ENCODE measurements around the gene PDIA5.

PDIA5 gene

GRCh38 chr3:123078101-123078500 lies 11.3 kb downstream of the PDIA5 start:
- no peak overlapping the region for H2BK15ac ChIP-seq (ENCODE audit: low read depth, poor library complexity, severe bottlenecking)
- no peak overlapping the region for H3K27ac ChIP-seq (ENCODE audit: low read length, poor library complexity, severe bottlenecking)
- no peak overlapping the region for H2BK5ac ChIP-seq (ENCODE audit: low read depth, low read length, poor library complexity, severe bottlenecking)
- no peak overlapping the region for H2AK5ac ChIP-seq (ENCODE audit: low read length, severe bottlenecking)
- DNase-seq: no peak
- peak overlapping the region in 1 of 2 experiments; percentile 83 for H3K18ac ChIP-seq (ENCODE audit: low read depth in 1 of 2, low read length in 2 of 2)
- H3K9me3 ChIP-seq (ENCODE audit: control insufficient read depth, low read length): no peaks in the 10 kb centered on the region
- H3K27me3 ChIP-seq (ENCODE audit: control insufficient read depth in 1 of 2, insufficient read depth in 1 of 2, low read length in 2 of 2): no peaks in the 10 kb centered on the region
- H4K8ac ChIP-seq (ENCODE audit: low read length): no peak overlapping the region
- H3K79me1 ChIP-seq (replicated peaks; ENCODE audit: low read length, poor library complexity, severe bottlenecking): peaks cover 22% of the 10 kb centered on the region
- H3K14ac ChIP-seq (ENCODE audit: low read length in 2 of 2): no peak overlapping the region
- WGBS: 95% methylated on average over 9 of the region's 10 CpGs
- no peak overlapping the region for H2AFZ ChIP-seq (ENCODE audit: low read depth, low read length)
- H3K9ac ChIP-seq (ENCODE audit: low read length): no peak overlapping the region
- no peak overlapping the region for H2BK12ac ChIP-seq (ENCODE audit: low read length in 2 of 2)
- H3K36me3 ChIP-seq (ENCODE audit: control insufficient read depth in 1 of 2, insufficient read depth in 2 of 2, low read depth in 1 of 2, low read length in 2 of 2): peaks cover under 1 to 3% of the 10 kb centered on the region in 2 experiments
- no peak overlapping the region for H3K4me2 ChIP-seq (ENCODE audit: low read length, poor library complexity, severe bottlenecking)
- no peak overlapping the region for H3K23ac ChIP-seq (ENCODE audit: low read length in 2 of 2)
- no peak overlapping the region for H2BK120ac ChIP-seq (ENCODE audit: low read depth, low read length)
- H3K4me1 ChIP-seq (ENCODE audit: control insufficient read depth, insufficient read depth, low read depth, low read length): peaks cover 17% of the 10 kb centered on the region
- H3K4me3 ChIP-seq (ENCODE audit: insufficient read depth in 1 of 2, low read depth in 1 of 2, low read length in 2 of 2): no peak overlapping the region
- H4K91ac ChIP-seq (ENCODE audit: low read length): no peak overlapping the region
- H3K4ac ChIP-seq (ENCODE audit: low read depth in 1 of 2, low read length in 2 of 2): no peak overlapping the region

DNA sequence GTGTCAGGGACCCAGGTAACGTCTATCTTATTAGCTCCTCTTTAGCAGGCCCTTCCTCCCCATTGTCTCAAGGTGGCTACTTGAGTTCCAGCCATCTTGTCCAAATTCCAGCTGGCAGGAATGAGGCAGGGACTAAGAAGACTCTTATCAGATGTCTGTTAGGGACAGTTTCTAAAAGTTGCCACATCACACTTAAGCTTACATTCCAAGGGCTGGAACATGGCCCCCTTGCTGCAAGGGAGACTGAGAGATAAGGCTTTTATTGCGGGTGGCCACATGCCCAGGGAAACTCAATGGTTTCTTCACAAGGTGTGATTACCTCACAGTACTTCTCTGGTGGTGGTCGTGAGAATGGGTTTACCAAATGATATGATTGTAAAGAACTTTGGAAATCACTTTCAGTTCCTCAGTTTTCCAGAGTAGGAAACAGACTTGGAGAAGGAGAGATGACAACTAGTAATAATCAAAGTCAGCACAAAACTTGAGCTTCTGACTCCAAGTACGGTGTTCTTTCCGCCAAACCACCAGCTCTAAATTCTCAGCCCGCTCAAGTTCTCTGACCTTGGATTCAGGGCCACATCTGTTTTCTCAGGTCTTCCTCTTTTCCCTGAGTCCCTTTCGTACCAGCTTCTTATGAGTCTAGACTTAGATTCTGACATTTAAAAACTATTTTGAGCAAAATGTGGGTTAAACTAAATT lies 14.2 kb downstream of the PDIA5 start:
- Histone ChIP-seq H3K4ac (ENCODE audit: low read depth in 1 of 2, low read length in 2 of 2) (no peak overlapping the region), H4K8ac (ENCODE audit: low read length) (no peak overlapping the region), H2BK120ac (ENCODE audit: low read depth, low read length) (no peak overlapping the region), H3K18ac (ENCODE audit: low read depth in 1 of 2, low read length in 2 of 2) (no peak overlapping the region), H3K79me1 (replicated peaks; ENCODE audit: low read length, poor library complexity, severe bottlenecking) (peaks cover 17% of the 10 kb centered on the region), H3K27ac (ENCODE audit: low read length, poor library complexity, severe bottlenecking) (no peak overlapping the region), H3K23ac (ENCODE audit: low read length in 2 of 2) (no peak overlapping the region), H4K91ac (ENCODE audit: low read length) (no peak overlapping the region), H3K14ac (ENCODE audit: low read length in 2 of 2) (no peak overlapping the region), H2AK5ac (ENCODE audit: low read length, severe bottlenecking) (no peak overlapping the region), H3K4me3 (ENCODE audit: insufficient read depth in 1 of 2, low read depth in 1 of 2, low read length in 2 of 2) (no peak overlapping the region), H2BK12ac (ENCODE audit: low read length in 2 of 2) (peak overlapping the region in 1 of 2 experiments; percentile 76), H3K4me2 (ENCODE audit: low read length, poor library complexity, severe bottlenecking) (no peak overlapping the region), H3K4me1 (ENCODE audit: control insufficient read depth, insufficient read depth, low read depth, low read length) (peaks cover 36% of the 10 kb centered on the region), H2AFZ (ENCODE audit: low read depth, low read length) (no peak overlapping the region), H3K27me3 (ENCODE audit: control insufficient read depth in 1 of 2, insufficient read depth in 1 of 2, low read length in 2 of 2) (no peaks in the 10 kb centered on the region), H2BK5ac (ENCODE audit: low read depth, low read length, poor library complexity, severe bottlenecking) (no peak overlapping the region), H3K9me3 (ENCODE audit: control insufficient read depth, low read length) (no peaks in the 10 kb centered on the region), H2BK15ac (ENCODE audit: low read depth, poor library complexity, severe bottlenecking) (no peak overlapping the region), H3K36me3 (ENCODE audit: control insufficient read depth in 1 of 2, insufficient read depth in 2 of 2, low read depth in 1 of 2, low read length in 2 of 2) (no peaks in the 10 kb centered on the region), H3K9ac (ENCODE audit: low read length) (no peak overlapping the region)
- DNase-seq: peak; percentile 64
- WGBS: 62% methylated on average over 6 of the region's 7 CpGs

DNA sequence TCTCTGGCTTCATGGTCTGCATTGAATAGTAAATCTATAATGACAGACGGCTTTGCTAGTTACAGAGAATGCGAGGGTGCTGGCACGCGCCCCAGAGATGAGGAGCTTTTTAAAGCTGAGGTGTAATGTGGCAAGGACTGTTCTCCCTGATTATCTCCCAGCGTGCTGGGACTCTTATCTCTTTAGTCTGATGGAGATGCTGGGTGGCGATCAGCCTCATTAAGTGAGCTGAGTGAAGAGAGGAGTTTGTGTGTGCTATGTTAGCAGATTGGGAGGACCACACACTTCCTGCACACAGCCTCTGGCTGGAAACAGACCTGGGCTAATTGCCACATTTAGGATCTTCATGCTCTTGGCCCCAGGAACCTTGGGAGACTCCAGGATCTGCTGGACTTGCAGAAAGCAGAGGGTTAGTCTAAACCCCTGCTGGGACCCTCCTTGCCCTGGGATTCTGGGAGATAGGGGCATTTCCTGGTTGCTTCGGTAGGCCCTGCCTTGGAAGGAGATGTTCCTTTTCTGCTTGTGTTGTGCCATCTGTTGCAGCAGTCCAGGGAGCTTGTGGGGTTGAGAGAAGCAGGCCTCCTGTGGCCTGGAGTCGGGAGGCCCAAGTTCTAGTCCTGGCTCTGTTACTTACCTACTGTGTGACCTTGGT lies 15.0 kb downstream of the PDIA5 start:
- peaks cover 36% of the 10 kb centered on the region for H3K4me1 ChIP-seq (ENCODE audit: control insufficient read depth, insufficient read depth, low read depth, low read length)
- peak; percentile 36 for DNase-seq
- H3K79me1 ChIP-seq (replicated peaks; ENCODE audit: low read length, poor library complexity, severe bottlenecking): peaks cover 16% of the 10 kb centered on the region
- H2AK5ac ChIP-seq (ENCODE audit: low read length, severe bottlenecking): peak overlapping the region; percentile 49
- no peak overlapping the region for H2BK5ac ChIP-seq (ENCODE audit: low read depth, low read length, poor library complexity, severe bottlenecking)
- peak overlapping the region in 1 of 2 experiments; percentile 83 for H3K23ac ChIP-seq (ENCODE audit: low read length in 2 of 2)
- H3K4me2 ChIP-seq (ENCODE audit: low read length, poor library complexity, severe bottlenecking): no peak overlapping the region
- H3K4me3 ChIP-seq (ENCODE audit: insufficient read depth in 1 of 2, low read depth in 1 of 2, low read length in 2 of 2): no peak overlapping the region
- no peaks in the 10 kb centered on the region for H3K9me3 ChIP-seq (ENCODE audit: control insufficient read depth, low read length)
- peak overlapping the region; percentile 6 for H2BK15ac ChIP-seq (ENCODE audit: low read depth, poor library complexity, severe bottlenecking)
- H4K8ac ChIP-seq (ENCODE audit: low read length): peak overlapping the region; percentile 21
- peak overlapping the region; percentile 82 to 90 for H3K18ac ChIP-seq (ENCODE audit: low read depth in 1 of 2, low read length in 2 of 2)
- H2AFZ ChIP-seq (ENCODE audit: low read depth, low read length): no peak overlapping the region
- no peak overlapping the region for H3K27ac ChIP-seq (ENCODE audit: low read length, poor library complexity, severe bottlenecking)
- H3K14ac ChIP-seq (ENCODE audit: low read length in 2 of 2): no peak overlapping the region
- WGBS: 53% methylated on average over 8 of the region's 8 CpGs
- no peaks in the 10 kb centered on the region for H3K27me3 ChIP-seq (ENCODE audit: control insufficient read depth in 1 of 2, insufficient read depth in 1 of 2, low read length in 2 of 2)
- H2BK120ac ChIP-seq (ENCODE audit: low read depth, low read length): peak overlapping the region; percentile 59
- H4K91ac ChIP-seq (ENCODE audit: low read length): peak overlapping the region; percentile 64
- no peak overlapping the region for H3K9ac ChIP-seq (ENCODE audit: low read length)
- peak overlapping the region; percentile 61 to 63 for H3K4ac ChIP-seq (ENCODE audit: low read depth in 1 of 2, low read length in 2 of 2)
- no peaks in the 10 kb centered on the region for H3K36me3 ChIP-seq (ENCODE audit: control insufficient read depth in 1 of 2, insufficient read depth in 2 of 2, low read depth in 1 of 2, low read length in 2 of 2)
- H2BK12ac ChIP-seq (ENCODE audit: low read length in 2 of 2): peak overlapping the region; percentile 49 to 80

DNA sequence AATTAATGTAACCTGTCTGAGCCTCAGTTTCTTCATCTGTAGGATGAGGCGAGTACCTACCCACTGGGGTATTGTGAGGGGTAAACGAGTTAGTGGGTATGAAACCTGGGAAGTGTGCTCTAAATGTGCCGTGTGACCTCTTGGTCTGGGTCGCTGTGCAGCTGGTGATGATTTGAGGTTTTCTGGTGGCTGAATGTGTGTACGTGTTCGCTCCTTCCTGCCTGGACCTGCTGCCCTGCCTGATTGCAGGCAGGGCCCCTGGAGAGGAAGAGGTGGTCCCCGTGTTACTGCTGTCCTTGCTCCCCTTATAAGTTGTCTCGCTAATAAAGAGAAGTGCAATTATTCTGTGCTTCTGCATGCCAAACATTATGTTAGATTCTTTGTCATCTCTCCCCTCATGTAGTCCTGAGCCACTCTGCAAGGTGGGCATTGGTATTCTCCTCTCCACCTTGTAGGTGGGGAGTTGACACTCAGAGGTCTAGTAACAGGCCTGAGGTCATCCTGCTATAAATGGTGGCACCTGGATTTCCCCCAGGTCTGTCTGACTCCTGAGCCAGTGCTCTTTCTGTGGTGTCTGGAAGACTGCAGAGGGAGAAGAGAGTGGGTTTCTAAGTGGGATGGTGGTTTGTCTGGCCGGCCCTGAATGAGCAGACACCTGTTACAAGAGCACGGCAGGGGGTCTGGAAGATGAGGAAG lies 15.7 kb downstream of the PDIA5 start:
- Histone ChIP-seq H3K4me3 (ENCODE audit: insufficient read depth in 1 of 2, low read depth in 1 of 2, low read length in 2 of 2) (no peak overlapping the region), H3K18ac (ENCODE audit: low read depth in 1 of 2, low read length in 2 of 2) (peak overlapping the region; percentile 82 to 90), H3K9me3 (ENCODE audit: control insufficient read depth, low read length) (no peaks in the 10 kb centered on the region), H3K4me2 (ENCODE audit: low read length, poor library complexity, severe bottlenecking) (no peak overlapping the region), H4K91ac (ENCODE audit: low read length) (peak overlapping the region; percentile 64), H3K4me1 (ENCODE audit: control insufficient read depth, insufficient read depth, low read depth, low read length) (peaks cover 36% of the 10 kb centered on the region), H2BK5ac (ENCODE audit: low read depth, low read length, poor library complexity, severe bottlenecking) (no peak overlapping the region), H3K4ac (ENCODE audit: low read depth in 1 of 2, low read length in 2 of 2) (peak overlapping the region; percentile 61 to 63), H2AK5ac (ENCODE audit: low read length, severe bottlenecking) (no peak overlapping the region), H3K79me1 (replicated peaks; ENCODE audit: low read length, poor library complexity, severe bottlenecking) (peaks cover 16% of the 10 kb centered on the region), H4K8ac (ENCODE audit: low read length) (peak overlapping the region; percentile 19), H3K9ac (ENCODE audit: low read length) (no peak overlapping the region), H3K23ac (ENCODE audit: low read length in 2 of 2) (no peak overlapping the region), H2BK120ac (ENCODE audit: low read depth, low read length) (peak overlapping the region; percentile 59), H2AFZ (ENCODE audit: low read depth, low read length) (no peak overlapping the region), H3K27ac (ENCODE audit: low read length, poor library complexity, severe bottlenecking) (no peak overlapping the region), H2BK12ac (ENCODE audit: low read length in 2 of 2) (peak overlapping the region; percentile 49 to 80), H3K14ac (ENCODE audit: low read length in 2 of 2) (peak overlapping the region in 1 of 2 experiments; percentile 86), H2BK15ac (ENCODE audit: low read depth, poor library complexity, severe bottlenecking) (peak overlapping the region; percentile 41), H3K27me3 (ENCODE audit: control insufficient read depth in 1 of 2, insufficient read depth in 1 of 2, low read length in 2 of 2) (no peaks in the 10 kb centered on the region), H3K36me3 (ENCODE audit: control insufficient read depth in 1 of 2, insufficient read depth in 2 of 2, low read depth in 1 of 2, low read length in 2 of 2) (no peaks in the 10 kb centered on the region)
- 75% methylated on average over 10 of the region's 10 CpGs for WGBS
- no peak for DNase-seq

Measured in mesenchymal stem cell (in vitro differentiated cells and primary cell).